ENCODE measurements around the gene PRG3. TPM values are rescaled to one million over a fixed set of nuclear protein-coding genes. Genes with fewer than 3 reads are reported as not detected.

The PRG3 gene
- total and polyA plus RNA-seq, 4 donors: 0.55 to 1.1 TPM; not detected in 2

DNA sequence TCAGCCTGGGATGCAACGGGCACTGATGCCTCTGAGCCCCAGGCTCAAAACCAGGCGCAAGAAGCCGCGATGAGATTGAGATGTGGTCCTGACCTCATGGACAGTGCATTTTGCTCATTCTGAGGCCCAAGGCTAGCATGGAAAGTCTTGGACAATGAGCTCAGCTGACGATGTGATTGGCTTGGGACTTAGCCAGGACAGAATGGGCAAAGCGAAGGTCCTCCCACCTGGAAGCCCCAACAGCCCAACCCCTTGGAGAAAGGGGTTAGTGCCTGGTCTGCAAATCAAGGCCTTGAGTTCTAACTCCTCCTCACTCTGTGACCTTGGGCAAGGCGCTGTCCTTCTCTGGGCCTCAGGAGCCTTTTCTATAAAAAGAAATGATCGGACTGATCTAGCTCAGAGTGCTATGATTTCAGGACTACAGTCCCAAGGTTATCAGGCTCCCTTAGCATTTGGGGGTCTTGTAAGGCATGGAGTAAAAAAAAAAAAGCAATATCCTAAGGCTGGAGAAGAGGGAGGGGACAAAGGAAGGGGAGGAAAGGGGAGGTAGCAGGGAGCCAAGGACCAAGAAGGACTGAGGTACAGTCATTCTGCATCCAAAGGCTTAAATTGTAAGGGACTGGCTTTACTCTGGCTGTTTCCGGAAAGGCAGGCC is 43.3 kb upstream of the PRG3 start:
- no peak overlapping the region for H3K4me3 ChIP-seq (ENCODE audit: low read depth, low read length)
- no peak overlapping the region for H3K27ac ChIP-seq (ENCODE audit: low read depth, low read length)
- DNase-seq (ENCODE audit: low read depth in 4 of 6, low spot score in 6 of 6): no peak
- peaks cover 37% of the 10 kb centered on the region for H3K4me1 ChIP-seq (ENCODE audit: control insufficient read depth, insufficient read depth, low read length)
- peaks cover 7% of the 10 kb centered on the region for H3K36me3 ChIP-seq (ENCODE audit: control insufficient read depth, insufficient read depth, low read length)
- no peaks in the 10 kb centered on the region for H3K27me3 ChIP-seq (ENCODE audit: control insufficient read depth, insufficient read depth, low read length)
- no peaks in the 10 kb centered on the region for H3K9me3 ChIP-seq (ENCODE audit: control insufficient read depth, insufficient read depth, low read length)
- WGBS (ENCODE audit: insufficient coverage): 94% methylated on average over 7 of the region's 9 CpGs

DNA sequence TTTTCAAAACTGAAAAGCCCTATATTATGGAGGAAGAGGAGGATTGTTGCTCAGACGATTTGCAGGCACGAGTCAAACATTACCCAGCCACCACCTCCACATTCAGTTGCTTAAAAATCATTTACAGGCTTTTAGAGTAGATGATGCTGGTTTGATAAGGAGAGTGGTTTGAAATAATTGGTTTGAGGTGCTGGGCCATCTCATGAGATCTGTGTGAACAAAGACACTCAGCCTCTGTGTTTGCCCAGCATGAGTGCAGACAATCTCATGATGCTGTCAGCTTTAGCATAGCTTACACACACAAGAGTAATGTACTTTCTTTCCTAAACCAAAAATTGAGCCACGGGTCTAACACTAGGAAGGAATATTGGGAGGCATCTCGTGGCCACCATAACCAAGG is 41.7 kb upstream of the PRG3 start:
- H3K4me3 ChIP-seq (ENCODE audit: low read depth, low read length): no peak overlapping the region
- DNase-seq (ENCODE audit: low read depth in 4 of 6, low spot score in 6 of 6): no peak
- WGBS (ENCODE audit: insufficient coverage): no CpG with 5 or more reads among the region's 4 CpGs
- peaks cover 7% of the 10 kb centered on the region for H3K36me3 ChIP-seq (ENCODE audit: control insufficient read depth, insufficient read depth, low read length)
- peaks cover 35% of the 10 kb centered on the region for H3K4me1 ChIP-seq (ENCODE audit: control insufficient read depth, insufficient read depth, low read length)
- no peak overlapping the region for H3K27ac ChIP-seq (ENCODE audit: low read depth, low read length)
- H3K27me3 ChIP-seq (ENCODE audit: control insufficient read depth, insufficient read depth, low read length): no peaks in the 10 kb centered on the region
- no peaks in the 10 kb centered on the region for H3K9me3 ChIP-seq (ENCODE audit: control insufficient read depth, insufficient read depth, low read length)

DNA sequence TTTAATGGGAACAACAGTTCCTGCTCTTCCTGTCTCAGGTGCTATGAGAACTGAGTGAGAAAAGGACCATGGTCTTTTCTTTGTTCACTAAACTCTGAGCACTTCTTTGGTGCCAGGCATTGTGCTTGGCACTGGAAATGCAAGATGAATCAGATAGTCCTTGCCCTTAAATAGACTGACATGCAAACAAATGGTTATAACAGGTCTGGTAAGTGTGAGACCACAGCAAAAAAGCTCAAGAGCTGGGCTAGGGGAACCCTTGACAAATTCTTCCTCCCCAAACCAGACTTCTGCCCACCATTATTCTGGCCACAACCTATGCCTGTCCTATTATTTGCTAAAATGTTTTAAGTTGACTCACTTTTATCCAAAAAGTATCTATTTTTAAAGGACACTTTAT is 40.9 kb upstream of the PRG3 start:
- no peaks in the 10 kb centered on the region for H3K27me3 ChIP-seq (ENCODE audit: control insufficient read depth, insufficient read depth, low read length)
- H3K36me3 ChIP-seq (ENCODE audit: control insufficient read depth, insufficient read depth, low read length): peaks cover 7% of the 10 kb centered on the region
- no peak overlapping the region for H3K4me3 ChIP-seq (ENCODE audit: low read depth, low read length)

DNA sequence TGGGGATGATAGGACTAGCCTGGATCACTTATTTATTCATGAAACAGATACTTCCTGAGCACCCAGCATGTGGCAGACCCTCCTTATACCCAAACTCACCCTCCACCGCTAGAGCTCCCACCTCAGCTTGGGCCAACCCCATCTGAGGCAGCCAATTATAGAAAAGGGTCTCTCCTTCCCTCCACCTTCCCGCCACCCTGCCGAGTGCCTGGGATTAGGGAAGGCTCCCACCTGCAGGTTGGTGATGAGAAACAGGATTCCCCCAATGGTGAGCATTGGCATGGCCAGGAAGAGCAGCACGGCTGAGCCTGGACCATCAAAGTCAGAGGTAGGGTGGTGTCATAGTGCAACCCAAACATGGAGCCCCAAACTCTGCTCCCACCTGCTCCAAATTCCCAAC is 40.1 kb upstream of the PRG3 start:
- no peak for DNase-seq (ENCODE audit: low read depth in 4 of 6, low spot score in 6 of 6)
- 70% methylated on average over 2 of the region's 4 CpGs for WGBS (ENCODE audit: insufficient coverage)

More for the DNA sequence above, 40.9 kb upstream of the PRG3 start:
- DNase-seq (ENCODE audit: low read depth in 4 of 6, low spot score in 6 of 6): no peak
- Histone ChIP-seq H3K27ac (ENCODE audit: low read depth, low read length) (no peak overlapping the region), H3K4me1 (ENCODE audit: control insufficient read depth, insufficient read depth, low read length) (peaks cover 26% of the 10 kb centered on the region), H3K9me3 (ENCODE audit: control insufficient read depth, insufficient read depth, low read length) (no peaks in the 10 kb centered on the region)

DNA sequence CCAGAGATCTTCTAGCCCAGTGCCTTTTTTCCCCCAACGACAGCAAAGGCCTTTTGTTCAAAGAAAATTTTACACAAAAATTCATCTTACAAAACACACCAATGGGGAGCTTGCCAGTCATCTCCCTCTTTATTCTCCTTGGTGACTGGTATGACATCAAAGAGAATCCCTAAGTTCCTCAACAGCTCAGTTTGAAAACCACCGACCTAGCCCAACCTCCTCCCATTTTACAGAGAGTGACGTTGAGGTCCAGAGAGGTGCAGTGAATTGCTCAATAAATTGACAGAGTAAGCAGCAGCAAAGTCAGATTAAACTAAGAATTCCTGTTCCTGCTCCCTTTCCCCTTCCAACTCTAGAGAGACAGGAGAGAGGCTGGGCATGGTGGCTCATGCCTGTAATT is 38.2 kb upstream of the PRG3 start:
- WGBS (ENCODE audit: insufficient coverage): 90% methylated on average over 2 of the region's 3 CpGs
- no peak for DNase-seq (ENCODE audit: low read depth in 4 of 6, low spot score in 6 of 6)
- Histone ChIP-seq H3K36me3 (ENCODE audit: control insufficient read depth, insufficient read depth, low read length) (peaks cover 20% of the 10 kb centered on the region), H3K4me1 (ENCODE audit: control insufficient read depth, insufficient read depth, low read length) (peaks cover 3% of the 10 kb centered on the region), H3K27me3 (ENCODE audit: control insufficient read depth, insufficient read depth, low read length) (no peaks in the 10 kb centered on the region), H3K4me3 (ENCODE audit: low read depth, low read length) (no peak overlapping the region), H3K27ac (ENCODE audit: low read depth, low read length) (no peak overlapping the region), H3K9me3 (ENCODE audit: control insufficient read depth, insufficient read depth, low read length) (no peaks in the 10 kb centered on the region)

More for the DNA sequence above, 40.1 kb upstream of the PRG3 start:
- no peaks in the 10 kb centered on the region for H3K27me3 ChIP-seq (ENCODE audit: control insufficient read depth, insufficient read depth, low read length)
- peaks cover 19% of the 10 kb centered on the region for H3K4me1 ChIP-seq (ENCODE audit: control insufficient read depth, insufficient read depth, low read length)
- no peak overlapping the region for H3K4me3 ChIP-seq (ENCODE audit: low read depth, low read length)
- no peak overlapping the region for H3K27ac ChIP-seq (ENCODE audit: low read depth, low read length)
- H3K36me3 ChIP-seq (ENCODE audit: control insufficient read depth, insufficient read depth, low read length): peaks cover 11% of the 10 kb centered on the region
- no peaks in the 10 kb centered on the region for H3K9me3 ChIP-seq (ENCODE audit: control insufficient read depth, insufficient read depth, low read length)

DNA sequence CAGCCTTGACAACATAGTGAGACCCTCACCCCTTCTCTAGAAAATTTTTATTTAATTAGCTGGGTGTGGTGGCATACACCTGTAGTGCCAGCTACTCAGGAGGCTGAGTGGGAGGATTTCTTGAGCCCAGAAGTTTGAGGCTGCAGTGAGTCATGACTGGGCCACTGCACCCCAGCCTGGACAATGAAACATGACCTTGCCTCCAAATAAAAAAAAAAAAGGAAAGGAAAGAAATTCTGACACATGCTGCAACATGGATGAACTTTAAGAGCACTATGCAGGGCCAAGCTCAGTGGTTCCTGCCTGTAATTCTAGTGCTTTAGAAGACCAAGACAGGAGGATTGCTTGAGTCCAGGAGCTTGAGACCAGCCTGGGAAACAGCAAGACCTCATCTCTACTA is 37.2 kb upstream of the PRG3 start:
- Histone ChIP-seq H3K36me3 (ENCODE audit: control insufficient read depth, insufficient read depth, low read length) (peaks cover 25% of the 10 kb centered on the region), H3K27ac (ENCODE audit: low read depth, low read length) (no peak overlapping the region), H3K9me3 (ENCODE audit: control insufficient read depth, insufficient read depth, low read length) (no peaks in the 10 kb centered on the region), H3K4me1 (ENCODE audit: control insufficient read depth, insufficient read depth, low read length) (no peaks in the 10 kb centered on the region), H3K4me3 (ENCODE audit: low read depth, low read length) (no peak overlapping the region), H3K27me3 (ENCODE audit: control insufficient read depth, insufficient read depth, low read length) (no peaks in the 10 kb centered on the region)
- DNase-seq (ENCODE audit: low read depth in 4 of 6, low spot score in 6 of 6): no peak

DNA sequence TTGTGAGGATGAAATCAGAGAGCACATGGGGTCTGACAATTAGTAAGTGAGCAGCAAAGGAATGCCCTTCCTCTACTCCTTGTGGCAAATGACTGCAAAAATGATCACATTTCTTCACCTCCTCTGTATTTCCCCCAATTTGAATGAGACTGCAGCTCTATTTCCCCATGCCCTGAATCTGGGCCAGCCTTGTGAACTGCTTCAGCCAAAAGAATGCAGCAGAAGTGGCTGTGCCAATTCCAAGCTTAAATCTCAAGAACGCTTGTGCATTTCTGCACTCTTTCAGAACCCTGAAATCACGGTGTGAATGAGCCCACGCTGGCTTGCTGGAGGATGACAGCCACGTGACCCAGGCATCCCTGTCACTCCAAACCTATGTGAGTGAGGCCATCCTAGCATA is 36.1 kb upstream of the PRG3 start:
- WGBS (ENCODE audit: insufficient coverage): 84% methylated on average over 4 of the region's 4 CpGs
- H3K36me3 ChIP-seq (ENCODE audit: control insufficient read depth, insufficient read depth, low read length): peaks cover 25% of the 10 kb centered on the region
- peak in 1 of 6 donors; percentile 82 for DNase-seq (ENCODE audit: low read depth in 4 of 6, low spot score in 6 of 6)
- no peaks in the 10 kb centered on the region for H3K4me1 ChIP-seq (ENCODE audit: control insufficient read depth, insufficient read depth, low read length)
- no peaks in the 10 kb centered on the region for H3K9me3 ChIP-seq (ENCODE audit: control insufficient read depth, insufficient read depth, low read length)
- no peak overlapping the region for H3K27ac ChIP-seq (ENCODE audit: low read depth, low read length)
- no peaks in the 10 kb centered on the region for H3K27me3 ChIP-seq (ENCODE audit: control insufficient read depth, insufficient read depth, low read length)
- H3K4me3 ChIP-seq (ENCODE audit: low read depth, low read length): no peak overlapping the region

DNA sequence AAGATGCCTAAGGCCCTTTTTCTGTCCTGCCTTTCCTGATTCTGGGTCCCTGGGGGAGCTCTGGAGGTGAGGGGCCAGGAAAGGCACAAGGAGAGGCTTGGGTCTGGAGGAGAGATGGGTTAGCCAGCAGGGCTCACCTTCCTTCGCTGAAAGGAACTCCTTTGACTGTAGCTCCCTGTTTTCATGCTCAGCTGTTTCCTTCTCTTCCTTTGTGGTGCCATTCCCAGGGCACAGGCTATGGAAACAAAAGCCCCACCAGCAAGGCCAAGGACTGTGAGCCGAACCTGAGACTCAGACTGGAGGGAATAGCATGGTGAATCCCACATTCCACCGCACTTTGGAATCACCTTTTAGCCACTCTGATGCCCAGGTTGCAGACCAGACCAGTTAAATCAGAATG is 35.5 kb upstream of the PRG3 start:
- Histone ChIP-seq H3K36me3 (ENCODE audit: control insufficient read depth, insufficient read depth, low read length) (peaks cover 25% of the 10 kb centered on the region), H3K27me3 (ENCODE audit: control insufficient read depth, insufficient read depth, low read length) (no peaks in the 10 kb centered on the region), H3K4me1 (ENCODE audit: control insufficient read depth, insufficient read depth, low read length) (no peaks in the 10 kb centered on the region), H3K27ac (ENCODE audit: low read depth, low read length) (no peak overlapping the region), H3K9me3 (ENCODE audit: control insufficient read depth, insufficient read depth, low read length) (no peaks in the 10 kb centered on the region), H3K4me3 (ENCODE audit: low read depth, low read length) (no peak overlapping the region)
- no peak for DNase-seq (ENCODE audit: low read depth in 4 of 6, low spot score in 6 of 6)
- WGBS (ENCODE audit: insufficient coverage): 100% methylated on average over 1 of the region's 3 CpGs

DNA sequence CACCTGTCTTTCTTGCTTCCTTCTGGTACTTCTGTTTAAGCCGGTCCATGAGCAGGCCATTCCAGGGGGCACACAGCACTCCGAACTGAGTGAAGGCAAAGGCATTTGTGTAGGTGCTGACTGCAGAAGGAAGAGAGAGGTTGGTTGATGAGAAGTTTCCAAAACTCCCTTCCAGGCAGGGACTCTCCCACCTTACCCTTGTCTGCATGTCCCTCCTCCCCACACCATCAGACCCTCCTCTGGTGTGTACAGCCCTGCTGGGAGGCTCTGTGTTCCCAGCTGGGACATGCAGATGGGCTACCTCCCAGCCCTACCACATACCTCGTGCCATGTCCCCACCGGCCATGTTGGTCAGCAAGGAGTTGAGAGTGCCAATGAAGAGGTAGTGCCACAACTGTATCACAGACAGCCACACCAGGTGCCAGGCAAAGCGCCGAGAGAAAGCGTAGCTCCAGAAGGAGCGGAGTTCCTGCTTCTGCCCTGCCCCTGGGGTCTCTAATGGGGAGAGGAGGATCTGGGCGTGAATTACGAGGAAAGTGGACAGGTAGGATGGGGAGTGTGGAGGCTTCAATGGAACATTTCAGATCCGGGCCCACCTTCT is 33.8 kb upstream of the PRG3 start:
- H3K27me3 ChIP-seq (ENCODE audit: control insufficient read depth, insufficient read depth, low read length): no peaks in the 10 kb centered on the region
- peaks cover 25% of the 10 kb centered on the region for H3K36me3 ChIP-seq (ENCODE audit: control insufficient read depth, insufficient read depth, low read length)
- H3K27ac ChIP-seq (ENCODE audit: low read depth, low read length): no peak overlapping the region
- WGBS (ENCODE audit: insufficient coverage): 100% methylated on average over 2 of the region's 11 CpGs
- DNase-seq (ENCODE audit: low read depth in 4 of 6, low spot score in 6 of 6): no peak
- no peaks in the 10 kb centered on the region for H3K4me1 ChIP-seq (ENCODE audit: control insufficient read depth, insufficient read depth, low read length)
- H3K4me3 ChIP-seq (ENCODE audit: low read depth, low read length): no peak overlapping the region
- no peaks in the 10 kb centered on the region for H3K9me3 ChIP-seq (ENCODE audit: control insufficient read depth, insufficient read depth, low read length)

DNA sequence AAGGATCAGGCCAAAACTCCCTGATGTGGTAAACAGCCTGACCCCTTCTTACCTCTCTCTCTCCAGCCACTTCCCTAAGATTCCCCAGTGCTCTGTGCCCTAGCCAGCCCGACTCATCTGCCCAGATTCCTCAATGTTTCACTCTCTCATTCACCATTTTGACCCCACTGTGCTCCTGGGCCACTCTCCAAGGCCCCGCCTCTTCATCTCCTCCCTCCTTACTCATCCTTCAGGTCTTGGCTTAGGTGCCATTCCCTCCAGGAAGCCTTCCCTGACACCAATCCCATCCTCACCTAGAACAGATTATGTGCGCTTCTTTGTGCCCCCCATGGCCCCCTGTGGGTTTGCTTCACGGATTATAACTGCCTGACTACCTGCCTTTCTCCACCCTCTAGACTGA is 32.7 kb upstream of the PRG3 start:
- 87% methylated on average over 4 of the region's 4 CpGs for WGBS (ENCODE audit: insufficient coverage)

More for the DNA sequence above, 32.7 kb upstream of the PRG3 start:
- Histone ChIP-seq H3K27me3 (ENCODE audit: control insufficient read depth, insufficient read depth, low read length) (no peaks in the 10 kb centered on the region), H3K9me3 (ENCODE audit: control insufficient read depth, insufficient read depth, low read length) (no peaks in the 10 kb centered on the region), H3K36me3 (ENCODE audit: control insufficient read depth, insufficient read depth, low read length) (peaks cover 36% of the 10 kb centered on the region), H3K4me3 (ENCODE audit: low read depth, low read length) (no peak overlapping the region), H3K4me1 (ENCODE audit: control insufficient read depth, insufficient read depth, low read length) (no peaks in the 10 kb centered on the region), H3K27ac (ENCODE audit: low read depth, low read length) (no peak overlapping the region)
- no peak for DNase-seq (ENCODE audit: low read depth in 4 of 6, low spot score in 6 of 6)

All from spinal cord (tissue), 10 donors.